Breast epithelium (tissue), 3 donors: ENCODE data around the gene SELENOM.

Experiments
- CTCF ChIP-seq, 3 donors: fragments of 450-650 bp; IDR thresholded peaks; one replicate each; pipeline ENCODE4 v1.5.1; 2016 to 2017; ENCODE audit warnings: antibody characterized with exemption in 3 of 3, mild to moderate bottlenecking in 3 of 3, moderate library complexity in 3 of 3
- POLR2A ChIP-seq: fragments of 450-650 bp; IDR thresholded peaks from one replicate; pipeline ENCODE4 v1.6.1; 2016; ENCODE audit warnings: antibody characterized with exemption, mild to moderate bottlenecking, moderate library complexity
- POLR2AphosphoS5 ChIP-seq, 3 donors: sonication (generic); formaldehyde crosslinking; IDR thresholded peaks; one replicate each; pipeline ENCODE4 v1.6.1; 2017; ENCODE audit warnings: antibody characterized with exemption in 3 of 3

- TF ChIP-seq CTCF (IDR thresholded peaks at IDR 0.05): no peak
- no peak for TF ChIP-seq POLR2A
- TF ChIP-seq POLR2AphosphoS5 (IDR thresholded peaks at IDR 0.05): peak; percentile 43 to 98 (median 83)
These were observed 4.8 kb downstream of the SELENOM start for GRCh38 chr22:31102441-31103081.
